Mesodermal cell (in vitro differentiated cells): Measurements from ENCODE around the gene FHIT.
"Not testable (repeated sequence)": the region's sequence is repeated elsewhere in the genome, so short reads cannot be mapped to it uniquely, and the experiment has no call there.

Source experiments
- H3K27ac ChIP-seq: 2 replicates; pipeline ENCODE4 v1.7.0; 2013; ENCODE audit warnings: mild to moderate bottlenecking, low read depth, low read length, moderate library complexity; ENCODE audit not compliant: severe bottlenecking
- H3K36me3 ChIP-seq: 2 replicates; pipeline ENCODE4 v1.7.1; 2013; ENCODE audit warnings: mild to moderate bottlenecking, low read length, moderate library complexity; ENCODE audit not compliant: control insufficient read depth, insufficient read depth
- H3K4me1 ChIP-seq: one replicate; pipeline ENCODE4 v1.7.1; 2013; ENCODE audit warnings: mild to moderate bottlenecking, low read length; ENCODE audit not compliant: insufficient read depth, control insufficient read depth, poor library complexity, severe bottlenecking
- H3K4me3 ChIP-seq: 2 replicates; pipeline ENCODE4 v1.7.0; 2013; ENCODE audit warnings: low read length, control low read depth, mild to moderate bottlenecking; ENCODE audit not compliant: insufficient read depth, poor library complexity, severe bottlenecking; ENCODE audit errors: extremely low read depth
- H3K9me3 ChIP-seq: 2 replicates; pipeline ENCODE4 v1.7.1; 2013; ENCODE audit warnings: mild to moderate bottlenecking, low read length, moderate library complexity; ENCODE audit not compliant: control insufficient read depth
- WGBS, 2 experiments: methylation state at CpG; one replicate each; pipeline ENCODE4 v1.1.5; 2013; ENCODE audit warnings: missing lambda C conversion rate in 2 of 2; ENCODE audit not compliant: insufficient coverage in 2 of 2; 5-methylcytosine and 5-hydroxymethylcytosine counted together

FHIT gene

GRCh38 chr3:60698117-60698516 is 553.1 kb downstream of the FHIT start:
- Histone ChIP-seq H3K36me3 (no peaks in the 10 kb centered on the region), H3K27ac (no peak overlapping the region), H3K4me3 (no peak overlapping the region), H3K9me3 (no peaks in the 10 kb centered on the region), H3K4me1 (no peaks in the 10 kb centered on the region)
- WGBS, 2 experiments = no CpG with 5 or more reads among the region's 3 CpGs

- no peak overlapping the region for H3K4me3 ChIP-seq
- H3K36me3 ChIP-seq = no peaks in the 10 kb centered on the region
- H3K4me1 ChIP-seq = no peaks in the 10 kb centered on the region
- no peak overlapping the region for H3K27ac ChIP-seq
- H3K9me3 ChIP-seq = no peaks in the 10 kb centered on the region
Measured at GRCh38 chr3:60697132-60697531, 554.1 kb downstream of the FHIT start.

GRCh38 chr3:60696428-60697125 is 554.7 kb downstream of the FHIT start:
- Histone ChIP-seq H3K4me1 (no peaks in the 10 kb centered on the region), H3K9me3 (no peaks in the 10 kb centered on the region), H3K4me3 (no peak overlapping the region), H3K36me3 (no peaks in the 10 kb centered on the region), H3K27ac (no peak overlapping the region)
- 90 to 100% methylated on average over 2 of the region's 5 CpGs for WGBS, 2 experiments

GRCh38 chr3:60675424-60675823 is 575.8 kb downstream of the FHIT start:
- Histone ChIP-seq H3K4me3 (no peak overlapping the region), H3K36me3 (no peaks in the 10 kb centered on the region), H3K4me1 (no peaks in the 10 kb centered on the region), H3K27ac (no peak overlapping the region), H3K9me3 (no peaks in the 10 kb centered on the region)
- WGBS, 2 experiments = no CpG with 5 or more reads among the region's 2 CpGs

GRCh38 chr3:60674870-60675269 is 576.4 kb downstream of the FHIT start:
- Histone ChIP-seq H3K27ac (no peak overlapping the region), H3K4me3 (no peak overlapping the region), H3K36me3 (no peaks in the 10 kb centered on the region), H3K4me1 (no peaks in the 10 kb centered on the region), H3K9me3 (no peaks in the 10 kb centered on the region)
- no CpG with 5 or more reads among the region's 1 CpG for WGBS, 2 experiments

GRCh38 chr3:60673123-60673522 is 578.1 kb downstream of the FHIT start:
- Histone ChIP-seq H3K4me3 (no peak overlapping the region), H3K4me1 (no peaks in the 10 kb centered on the region), H3K27ac (no peak overlapping the region), H3K9me3 (no peaks in the 10 kb centered on the region), H3K36me3 (no peaks in the 10 kb centered on the region)
- no CpG with 5 or more reads among the region's 2 CpGs for WGBS, 2 experiments

- not testable (repeated sequence) for H3K36me3 ChIP-seq, H3K27ac ChIP-seq, H3K4me3 ChIP-seq, H3K9me3 ChIP-seq, H3K4me1 ChIP-seq
- whole genome bisulfite sequencing, 2 experiments = no CpG with 5 or more reads among the region's 5 CpGs
Measured at GRCh38 chr3:60672337-60672736, 578.9 kb downstream of the FHIT start.

GRCh38 chr3:60669636-60670035 is 581.6 kb downstream of the FHIT start:
- 40 to 86% methylated on average over 1 of the region's 1 CpG for WGBS, 2 experiments
- no peaks in the 10 kb centered on the region for H3K4me1 ChIP-seq
- H3K4me3 ChIP-seq = no peak overlapping the region
- peak overlapping the region; percentile 10 for H3K27ac ChIP-seq
- H3K9me3 ChIP-seq = no peaks in the 10 kb centered on the region
- no peaks in the 10 kb centered on the region for H3K36me3 ChIP-seq

GRCh38 chr3:60660026-60660425 is 591.2 kb downstream of the FHIT start:
- no peak overlapping the region for H3K4me3 ChIP-seq
- 80% methylated on average over 1 of the region's 2 CpGs; no CpG with 5 or more reads in 1 of the 2 experiments for WGBS, 2 experiments
- no peaks in the 10 kb centered on the region for H3K9me3 ChIP-seq
- no peaks in the 10 kb centered on the region for H3K4me1 ChIP-seq
- no peaks in the 10 kb centered on the region for H3K36me3 ChIP-seq
- H3K27ac ChIP-seq = no peak overlapping the region

- Histone ChIP-seq H3K4me3 (no peak overlapping the region), H3K36me3 (no peaks in the 10 kb centered on the region), H3K27ac (no peak overlapping the region), H3K9me3 (no peaks in the 10 kb centered on the region), H3K4me1 (no peaks in the 10 kb centered on the region)
- WGBS, 2 experiments = no CpG with 5 or more reads among the region's 1 CpG
Measured at GRCh38 chr3:60659098-60659497, 592.2 kb downstream of the FHIT start.

GRCh38 chr3:60657972-60658371 is 593.3 kb downstream of the FHIT start:
- no peak overlapping the region for H3K4me3 ChIP-seq
- WGBS, 2 experiments = 83 to 94% methylated on average over 2 of the region's 2 CpGs

More at GRCh38 chr3:60657972-60658371, 593.3 kb downstream of the FHIT start:
- no peaks in the 10 kb centered on the region for H3K9me3 ChIP-seq
- H3K36me3 ChIP-seq = no peaks in the 10 kb centered on the region
- H3K27ac ChIP-seq = no peak overlapping the region
- no peaks in the 10 kb centered on the region for H3K4me1 ChIP-seq
